Ectodermal cell (in vitro differentiated cells): ENCODE results near the gene MAP3K2.

Experiments used
- H3K27ac ChIP-seq: 2 replicates; pipeline ENCODE4 v1.7.0; 2013; ENCODE audit warnings: mild to moderate bottlenecking, low read depth, low read length; ENCODE audit not compliant: insufficient read depth, poor library complexity, severe bottlenecking
- H3K27me3 ChIP-seq: 2 replicates; pipeline ENCODE4 v1.7.0; 2013; ENCODE audit warnings: mild to moderate bottlenecking, low read length; ENCODE audit not compliant: insufficient read depth, control insufficient read depth, poor library complexity, severe bottlenecking
- H3K36me3 ChIP-seq: one replicate; pipeline ENCODE4 v1.7.0; 2013; ENCODE audit warnings: low read length; ENCODE audit not compliant: control insufficient read depth, insufficient read depth
- H3K4me1 ChIP-seq: one replicate; pipeline ENCODE4 v1.7.0; 2013; ENCODE audit warnings: low read length; ENCODE audit not compliant: control insufficient read depth, insufficient read depth
- H3K4me3 ChIP-seq: 2 replicates; pipeline ENCODE4 v1.7.0; 2013; ENCODE audit warnings: low read depth, low read length, control low read depth; ENCODE audit not compliant: insufficient read depth
- H3K9me3 ChIP-seq: 2 replicates; pipeline ENCODE4 v1.7.0; 2013; ENCODE audit warnings: mild to moderate bottlenecking, low read length, moderate library complexity; ENCODE audit not compliant: control insufficient read depth
- WGBS, 2 experiments: methylation state at CpG; one replicate each; pipeline ENCODE4 v1.1.7; 2013; ENCODE audit warnings: missing lambda C conversion rate in 2 of 2; 5-methylcytosine and 5-hydroxymethylcytosine counted together

Gene MAP3K2

DNA sequence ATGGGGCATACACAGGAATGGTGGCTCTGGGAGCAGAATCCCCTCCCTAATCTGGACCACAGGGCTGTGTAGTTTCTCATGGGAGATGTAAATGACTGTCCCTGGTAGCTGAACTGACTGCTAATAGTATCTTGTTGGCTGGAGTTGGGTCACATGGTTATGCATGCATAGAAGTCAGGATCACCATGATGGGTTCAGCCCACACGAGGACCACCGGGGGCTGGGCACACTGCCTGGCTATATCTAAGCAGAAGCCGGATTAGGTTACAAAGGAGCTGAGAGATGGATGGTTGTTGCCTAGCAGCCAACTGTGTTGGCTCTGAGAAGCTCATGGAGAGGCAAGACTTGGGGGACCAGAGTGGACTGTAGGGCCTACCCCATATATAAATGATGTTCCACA lies 6.7 kb upstream of the MAP3K2 start:
- no peaks in the 10 kb centered on the region for H3K27me3 ChIP-seq
- whole genome bisulfite sequencing, 2 experiments = 85 to 87% methylated on average over 3 of the region's 3 CpGs
- no peaks in the 10 kb centered on the region for H3K9me3 ChIP-seq
- H3K4me3 ChIP-seq = no peak overlapping the region
- no peaks in the 10 kb centered on the region for H3K4me1 ChIP-seq
- no peaks in the 10 kb centered on the region for H3K36me3 ChIP-seq
- H3K27ac ChIP-seq = no peak overlapping the region

DNA sequence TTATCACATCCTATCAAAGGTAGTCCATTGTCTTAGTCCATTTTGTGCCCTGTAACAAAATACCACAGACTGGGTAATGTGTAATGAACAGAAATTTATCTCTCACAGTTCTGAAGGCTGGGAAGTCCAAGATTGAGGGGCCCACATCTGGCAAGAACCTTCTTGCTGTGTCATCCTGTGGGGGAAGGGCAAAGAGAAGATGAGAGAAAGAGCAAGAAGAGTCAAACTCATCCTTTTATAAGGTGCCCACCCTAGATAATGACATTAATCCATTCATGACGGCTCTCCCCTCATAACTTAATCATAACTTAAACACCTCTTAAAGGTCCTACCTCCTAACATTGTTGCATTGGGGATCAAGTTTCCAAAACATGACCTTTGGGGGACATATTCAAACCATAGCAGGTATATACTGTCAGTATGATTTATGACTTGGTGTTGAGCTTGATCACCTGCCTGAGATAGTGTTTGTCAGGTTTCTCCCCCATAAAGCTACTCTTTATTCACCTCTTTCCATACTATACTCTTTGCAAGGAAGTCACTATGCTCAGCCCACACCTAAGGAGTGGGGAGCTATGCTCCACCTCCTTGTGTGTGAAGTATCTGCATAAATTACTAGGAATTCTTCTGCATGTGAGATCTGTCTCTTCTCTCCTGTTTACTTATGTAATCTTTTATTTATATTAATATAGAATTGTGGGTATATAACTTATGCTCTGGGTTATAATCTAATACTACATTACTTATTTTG lies 5.2 kb upstream of the MAP3K2 start:
- no peaks in the 10 kb centered on the region for H3K9me3 ChIP-seq
- H3K36me3 ChIP-seq = no peaks in the 10 kb centered on the region
- no peak overlapping the region for H3K27ac ChIP-seq
- H3K4me3 ChIP-seq = no peak overlapping the region
- peaks cover 7% of the 10 kb centered on the region for H3K27me3 ChIP-seq
- 88 to 100% methylated on average over 1 of the region's 1 CpG for WGBS, 2 experiments
- no peaks in the 10 kb centered on the region for H3K4me1 ChIP-seq

DNA sequence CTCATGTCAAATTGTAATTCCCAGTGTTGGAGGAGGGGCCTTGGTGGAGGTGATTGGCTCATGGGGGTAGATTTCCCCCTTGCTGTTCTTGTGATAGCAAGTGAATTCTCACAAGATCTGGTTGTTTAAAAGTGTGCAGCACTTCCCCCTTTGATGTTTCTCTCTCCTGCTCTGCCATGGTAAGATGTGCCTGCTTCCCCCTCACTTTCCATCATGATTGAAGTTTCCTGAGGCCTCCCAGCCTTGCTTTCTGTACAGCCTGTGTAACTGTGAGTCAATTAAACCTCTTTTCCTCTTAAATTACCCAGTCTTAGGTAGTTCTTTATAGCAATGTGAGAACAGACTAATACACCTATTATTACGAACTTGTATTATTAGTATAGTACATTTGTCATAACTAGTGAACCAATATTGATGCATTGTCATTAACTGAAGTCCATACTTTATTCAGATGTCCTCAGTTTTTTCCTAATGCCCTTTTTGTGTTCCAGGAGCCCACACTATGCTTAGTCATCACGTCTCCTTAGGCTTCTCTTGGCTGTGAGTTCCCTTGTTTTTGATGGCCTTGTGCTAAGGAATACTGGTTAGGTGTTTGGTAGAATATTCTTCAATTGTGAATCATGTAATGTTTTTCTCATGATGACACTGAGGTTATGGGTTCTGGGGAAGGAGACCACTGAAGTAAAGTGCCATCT lies 4.5 kb upstream of the MAP3K2 start:
- H3K36me3 ChIP-seq = no peaks in the 10 kb centered on the region
- no peak overlapping the region for H3K27ac ChIP-seq

DNA sequence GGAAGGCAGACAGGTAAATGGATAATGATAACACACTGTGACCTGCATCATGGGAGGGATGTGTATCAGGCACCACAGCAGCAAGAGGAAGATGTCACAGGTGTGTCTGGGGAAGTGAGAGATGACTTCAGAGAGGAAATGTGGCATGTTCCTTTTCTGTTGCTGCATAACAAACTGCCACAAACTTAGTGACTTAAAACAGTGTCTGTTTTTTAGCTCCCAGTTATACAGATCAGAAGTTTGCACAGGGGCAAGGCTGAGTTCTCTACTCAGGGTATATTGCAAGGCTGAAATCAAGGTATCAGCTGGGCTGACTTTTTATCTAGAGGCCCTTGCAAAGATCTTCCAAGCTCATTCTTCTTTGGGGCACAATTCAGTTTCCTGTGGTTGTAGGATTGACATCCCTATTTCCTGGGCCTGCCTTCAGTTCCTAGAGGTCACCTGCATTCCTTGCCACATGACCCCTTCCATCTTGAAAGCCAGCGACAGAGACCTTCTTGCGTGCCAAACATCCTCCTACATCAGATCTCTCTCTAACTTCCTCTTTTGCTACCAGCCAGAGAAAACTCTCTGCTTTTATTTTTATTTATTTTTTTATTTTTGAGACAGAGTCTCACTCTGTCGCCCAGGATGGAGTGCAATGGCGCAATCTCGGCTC lies 2.1 kb upstream of the MAP3K2 start:
- H3K4me3 ChIP-seq = no peak overlapping the region
- 96 to 99% methylated on average over 5 of the region's 5 CpGs for WGBS, 2 experiments
- no peak overlapping the region for H3K27ac ChIP-seq
- no peaks in the 10 kb centered on the region for H3K9me3 ChIP-seq
- H3K36me3 ChIP-seq = no peaks in the 10 kb centered on the region
- no peaks in the 10 kb centered on the region for H3K4me1 ChIP-seq
- H3K27me3 ChIP-seq = peaks cover 7% of the 10 kb centered on the region

More for the DNA sequence above, 4.5 kb upstream of the MAP3K2 start:
- Histone ChIP-seq H3K9me3 (no peaks in the 10 kb centered on the region), H3K4me3 (no peak overlapping the region), H3K27me3 (peaks cover 7% of the 10 kb centered on the region), H3K4me1 (no peaks in the 10 kb centered on the region)
- WGBS, 2 experiments = 96 to 100% methylated on average over 1 to 2 of the region's 2 CpGs

DNA sequence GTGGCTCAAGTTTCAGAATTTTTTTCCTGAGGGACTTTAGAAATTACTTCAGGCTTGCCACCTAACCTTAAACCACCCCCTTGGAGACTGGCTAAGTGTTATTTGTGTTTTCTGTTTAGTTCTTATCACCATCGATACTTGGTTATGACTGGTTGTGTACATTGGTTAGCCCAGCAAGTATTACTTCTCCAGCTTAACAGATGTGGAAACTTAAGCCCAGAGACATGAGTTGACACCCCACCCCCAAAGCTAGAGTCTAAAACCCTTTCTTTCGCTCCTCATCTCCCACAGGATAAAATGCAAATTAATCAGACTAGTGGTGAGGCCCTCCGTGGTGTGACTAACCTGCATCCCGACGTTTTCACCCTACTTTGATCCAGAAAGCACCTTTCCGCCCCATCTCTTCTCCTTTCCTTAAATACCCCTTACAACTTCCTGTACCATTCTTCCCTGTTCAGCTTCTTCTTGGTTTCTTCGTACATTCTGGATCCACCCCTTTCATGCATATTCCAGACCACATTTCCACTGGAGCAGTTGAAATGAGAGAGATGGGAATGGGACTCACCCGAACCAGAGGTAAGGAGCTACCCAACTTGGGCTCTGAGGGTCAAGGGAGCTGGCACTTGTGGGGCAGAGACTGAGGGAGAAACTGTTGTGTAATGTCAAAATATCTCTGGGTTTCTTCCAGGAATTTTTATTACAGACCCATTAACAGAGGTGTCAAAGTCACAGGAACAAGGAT lies 819 bp upstream of the MAP3K2 start:
- Histone ChIP-seq H3K27ac (no peak overlapping the region), H3K4me3 (peak overlapping the region; percentile 87), H3K4me1 (no peaks in the 10 kb centered on the region), H3K36me3 (no peaks in the 10 kb centered on the region), H3K9me3 (no peaks in the 10 kb centered on the region), H3K27me3 (peaks cover 7% of the 10 kb centered on the region)
- WGBS, 2 experiments = 55 to 59% methylated on average over 8 of the region's 8 CpGs

DNA sequence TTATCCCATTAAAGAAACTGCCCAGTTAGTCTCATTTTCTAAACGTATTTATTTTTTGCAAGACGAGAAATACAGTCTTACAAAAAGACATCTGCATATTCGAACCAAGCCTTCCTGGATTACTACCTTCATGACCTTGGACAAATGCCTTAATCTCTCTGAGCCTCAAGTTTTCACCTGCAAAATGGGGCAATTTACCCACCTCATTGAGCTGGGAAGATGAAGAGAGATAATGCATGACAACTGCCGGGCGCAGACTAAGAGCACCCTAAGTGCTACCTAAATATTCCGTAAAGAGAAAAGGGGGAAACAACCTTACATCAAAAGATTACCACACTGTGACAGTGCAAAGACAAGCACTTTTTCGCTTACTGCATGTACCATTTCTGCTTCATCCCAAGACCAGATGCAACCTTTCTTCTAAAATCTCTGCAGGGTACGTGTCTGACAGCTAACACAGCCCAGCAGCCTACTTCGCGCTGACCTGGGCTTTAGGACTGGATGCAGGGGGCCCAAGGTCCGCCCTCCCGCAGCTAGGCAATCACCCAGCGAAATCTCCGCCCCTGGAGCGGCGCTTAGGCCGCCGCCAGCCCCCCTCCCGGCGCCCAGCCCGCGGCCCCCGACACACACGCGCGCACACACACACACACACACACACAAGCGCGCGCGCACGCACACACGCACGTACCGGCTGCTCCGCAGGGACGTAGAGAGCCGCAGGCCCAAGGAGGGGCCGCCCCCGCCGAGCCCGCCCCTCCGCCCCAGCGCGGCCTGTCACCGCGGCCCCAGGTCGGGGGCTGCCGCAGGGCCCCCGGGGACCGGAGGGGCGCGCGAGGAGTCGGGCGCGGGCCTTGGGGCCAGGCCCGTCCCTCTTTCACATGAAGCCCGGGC lies 766 bp downstream of the MAP3K2 start:
- Histone ChIP-seq H3K4me1 (no peaks in the 10 kb centered on the region), H3K27me3 (peaks cover 7% of the 10 kb centered on the region), H3K27ac (peak overlapping the region; percentile 98), H3K4me3 (peak overlapping the region; percentile 87), H3K9me3 (no peaks in the 10 kb centered on the region), H3K36me3 (no peaks in the 10 kb centered on the region)
- WGBS, 2 experiments = 3% methylated on average over 52 to 58 of the region's 58 CpGs

DNA sequence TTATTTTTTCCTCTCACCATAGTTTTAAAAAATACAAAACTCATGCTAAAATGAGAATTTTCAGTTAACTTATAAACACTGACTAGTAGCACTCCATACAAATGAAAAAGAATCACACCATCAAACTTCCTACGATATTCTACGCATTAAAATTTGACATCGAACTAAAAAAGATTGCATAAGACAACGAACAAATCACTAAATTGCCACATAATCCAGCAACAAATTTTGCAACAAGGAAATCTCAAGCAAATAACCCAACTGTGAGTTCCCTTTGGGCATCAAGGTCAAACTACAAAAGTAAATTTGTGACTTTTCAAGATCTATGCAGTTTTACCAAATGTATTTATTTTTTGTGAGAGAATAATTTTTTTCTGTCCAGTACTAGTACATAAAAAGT lies 1.5 kb downstream of the MAP3K2 start:
- H3K27me3 ChIP-seq = peaks cover 7% of the 10 kb centered on the region

DNA sequence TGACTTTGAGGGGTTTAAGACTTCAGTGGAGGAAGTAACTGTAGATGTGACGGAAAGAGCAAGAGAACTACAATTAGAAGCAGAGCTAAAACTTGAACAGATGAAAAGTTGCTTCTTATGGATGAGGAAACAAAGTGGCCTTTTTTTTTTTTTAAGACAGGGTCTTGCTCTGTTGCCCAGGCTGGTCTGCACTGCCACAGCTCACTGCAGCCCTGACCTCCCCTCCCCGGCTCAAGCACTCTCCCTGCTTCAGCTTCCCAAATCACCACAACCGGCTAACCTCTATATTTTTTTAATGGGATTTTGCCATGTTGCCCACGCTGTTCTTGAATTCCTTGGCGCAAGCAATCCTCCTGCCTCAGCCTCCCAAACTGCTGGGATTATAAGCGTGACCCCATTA lies 3.2 kb downstream of the MAP3K2 start:
- H3K4me1 ChIP-seq = no peaks in the 10 kb centered on the region
- H3K36me3 ChIP-seq = no peaks in the 10 kb centered on the region
- H3K4me3 ChIP-seq = no peak overlapping the region
- no peaks in the 10 kb centered on the region for H3K9me3 ChIP-seq
- no peak overlapping the region for H3K27ac ChIP-seq
- WGBS, 2 experiments = 95% methylated on average over 6 of the region's 6 CpGs
- H3K27me3 ChIP-seq = peaks cover 7% of the 10 kb centered on the region

More for the DNA sequence above, 1.5 kb downstream of the MAP3K2 start:
- 91% methylated on average over 4 of the region's 4 CpGs for WGBS, 2 experiments
- Histone ChIP-seq H3K4me3 (no peak overlapping the region), H3K4me1 (no peaks in the 10 kb centered on the region), H3K36me3 (no peaks in the 10 kb centered on the region), H3K27ac (no peak overlapping the region), H3K9me3 (no peaks in the 10 kb centered on the region)

DNA sequence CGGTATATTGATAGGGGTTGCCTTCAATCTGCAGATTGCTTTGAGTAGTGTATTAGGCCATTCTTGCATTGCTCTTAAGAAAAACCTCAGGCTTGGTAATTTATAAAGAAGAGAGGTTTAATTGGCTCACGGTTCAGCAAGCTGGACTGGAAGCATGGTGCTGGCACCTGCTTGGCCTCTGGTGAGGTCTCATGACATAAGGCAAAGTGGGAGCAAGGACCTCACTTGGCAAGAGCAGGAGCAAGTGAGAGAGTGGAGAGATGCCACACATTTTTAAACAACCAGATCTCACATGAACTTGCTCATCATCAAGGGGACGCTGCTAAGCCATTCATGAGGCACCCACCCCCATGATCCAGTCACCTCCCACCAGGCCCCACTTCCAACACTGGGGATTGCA lies 4.9 kb downstream of the MAP3K2 start:
- no peak overlapping the region for H3K27ac ChIP-seq
- no peaks in the 10 kb centered on the region for H3K36me3 ChIP-seq
- H3K4me3 ChIP-seq = no peak overlapping the region
- no peaks in the 10 kb centered on the region for H3K9me3 ChIP-seq
- H3K4me1 ChIP-seq = no peaks in the 10 kb centered on the region
- no peaks in the 10 kb centered on the region for H3K27me3 ChIP-seq
- 89 to 94% methylated on average over 3 of the region's 3 CpGs for WGBS, 2 experiments
